ENCODE results near the gene GABBR2.

The GABBR2 gene

GRCh38 chr9:98418578-98419259, 290.0 kb downstream of the GABBR2 start:
- no peak overlapping the region for H3K4me3 ChIP-seq (ENCODE audit: low read depth, low read length)
- no peak for DNase-seq (ENCODE audit: low read depth)
- TF ChIP-seq, protein P1, sequence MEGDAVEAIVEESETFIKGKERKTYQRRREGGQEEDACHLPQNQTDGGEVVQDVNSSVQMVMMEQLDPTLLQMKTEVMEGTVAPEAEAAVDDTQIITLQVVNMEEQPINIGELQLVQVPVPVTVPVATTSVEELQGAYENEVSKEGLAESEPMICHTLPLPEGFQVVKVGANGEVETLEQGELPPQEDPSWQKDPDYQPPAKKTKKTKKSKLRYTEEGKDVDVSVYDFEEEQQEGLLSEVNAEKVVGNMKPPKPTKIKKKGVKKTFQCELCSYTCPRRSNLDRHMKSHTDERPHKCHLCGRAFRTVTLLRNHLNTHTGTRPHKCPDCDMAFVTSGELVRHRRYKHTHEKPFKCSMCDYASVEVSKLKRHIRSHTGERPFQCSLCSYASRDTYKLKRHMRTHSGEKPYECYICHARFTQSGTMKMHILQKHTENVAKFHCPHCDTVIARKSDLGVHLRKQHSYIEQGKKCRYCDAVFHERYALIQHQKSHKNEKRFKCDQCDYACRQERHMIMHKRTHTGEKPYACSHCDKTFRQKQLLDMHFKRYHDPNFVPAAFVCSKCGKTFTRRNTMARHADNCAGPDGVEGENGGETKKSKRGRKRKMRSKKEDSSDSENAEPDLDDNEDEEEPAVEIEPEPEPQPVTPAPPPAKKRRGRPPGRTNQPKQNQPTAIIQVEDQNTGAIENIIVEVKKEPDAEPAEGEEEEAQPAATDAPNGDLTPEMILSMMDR (conservative IDR thresholded peaks at IDR 0.05; ENCODE audit: low read depth, low read length), result no peak

DNA sequence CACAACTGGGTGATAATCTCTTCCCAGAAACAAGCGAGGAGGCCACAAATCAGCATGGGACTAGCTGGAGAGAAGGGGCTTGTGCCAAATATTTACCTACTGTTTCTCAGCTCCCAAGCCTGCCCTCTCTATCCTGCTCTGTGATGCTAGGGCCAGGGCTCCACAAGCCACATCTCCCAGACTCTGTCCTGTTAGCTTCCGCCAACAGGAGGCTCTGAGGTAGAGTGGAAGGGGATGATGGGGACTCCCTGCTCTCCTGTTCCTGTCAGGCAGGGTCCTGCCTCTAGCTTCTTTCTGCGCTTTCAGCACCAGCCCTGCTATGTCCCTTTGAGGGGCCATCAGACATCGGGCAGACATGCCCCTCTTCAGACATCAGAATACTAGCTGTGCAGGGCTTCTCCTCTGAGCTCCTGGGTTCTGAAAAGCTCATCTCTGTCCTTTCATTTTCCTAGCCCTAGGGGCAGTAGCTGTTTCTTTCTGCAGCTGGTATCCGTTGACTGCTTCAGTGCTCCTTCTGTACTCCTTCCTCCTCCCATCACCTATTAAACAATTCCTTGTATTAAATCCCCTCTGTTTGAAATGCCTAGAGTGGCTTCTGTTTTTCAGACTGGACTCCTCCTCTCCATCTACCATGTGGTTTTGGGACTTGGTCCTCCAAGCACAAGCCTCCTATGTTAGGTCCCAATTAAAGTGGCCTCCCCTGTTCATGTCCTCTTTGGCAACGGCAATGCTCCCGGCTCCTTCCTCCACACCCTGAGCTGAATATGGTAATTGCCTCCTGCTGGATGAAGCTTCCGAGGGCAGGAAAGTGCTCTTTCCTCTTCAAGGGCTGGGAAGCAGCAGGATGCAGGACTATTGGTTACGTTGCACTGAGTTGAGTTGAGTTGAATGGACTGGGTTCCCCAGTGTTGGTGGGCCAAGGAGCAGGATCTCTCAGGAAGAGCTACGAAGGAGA, 292.2 kb downstream of the GABBR2 start:
- DNase-seq (ENCODE audit: low read depth), result no peak
- no peak overlapping the region for H3K4me3 ChIP-seq (ENCODE audit: low read depth, low read length)
- TF ChIP-seq, protein P1 (conservative IDR thresholded peaks at IDR 0.05; ENCODE audit: low read depth, low read length), result no peak

DNA sequence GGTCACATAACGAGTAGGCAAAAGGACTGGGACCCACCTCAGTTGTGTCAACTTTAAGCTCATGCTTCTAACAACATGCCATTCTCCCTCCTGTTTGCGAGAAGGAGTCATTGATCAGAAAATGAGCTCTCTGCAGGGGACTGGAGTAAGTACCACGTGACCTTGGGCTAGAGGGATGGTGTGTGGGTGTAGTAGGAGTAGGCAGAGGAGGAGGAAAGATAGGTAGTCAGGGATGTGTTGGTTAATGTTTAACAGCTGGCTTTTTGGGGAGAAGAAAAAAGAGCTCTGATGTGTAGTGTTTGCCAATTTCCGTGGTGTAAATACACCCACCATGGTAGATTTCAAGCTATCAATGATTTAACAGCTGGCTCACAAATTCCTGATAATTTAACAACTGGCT, 293.0 kb downstream of the GABBR2 start:
- TF ChIP-seq, protein P1 (conservative IDR thresholded peaks at IDR 0.05; ENCODE audit: low read depth, low read length), result no peak
- no peak overlapping the region for H3K4me3 ChIP-seq (ENCODE audit: low read depth, low read length)
- DNase-seq (ENCODE audit: low read depth), result no peak

DNA sequence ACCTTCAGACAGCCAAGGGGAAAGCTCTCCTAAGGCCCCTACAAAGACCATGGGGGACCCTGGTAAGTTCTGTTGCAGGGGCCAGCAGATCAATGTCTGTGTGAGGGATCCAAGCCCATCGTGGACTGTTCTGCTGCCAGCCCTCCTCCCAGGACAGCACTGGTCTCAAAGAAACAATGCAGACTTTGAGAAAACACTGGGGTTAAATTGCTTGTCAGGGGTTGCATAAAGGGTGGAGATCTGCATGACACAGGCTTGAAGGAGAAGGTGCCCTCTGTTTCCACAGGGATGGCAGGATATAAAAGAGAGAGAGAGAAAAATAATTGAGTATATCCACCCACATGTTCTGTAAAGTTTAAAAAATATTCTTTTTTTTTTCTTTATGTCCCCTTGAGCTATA, 295.7 kb downstream of the GABBR2 start:
- no peak for DNase-seq (ENCODE audit: low read depth)
- H3K4me3 ChIP-seq (ENCODE audit: low read depth, low read length), result no peak overlapping the region
- TF ChIP-seq, protein P1 (conservative IDR thresholded peaks at IDR 0.05; ENCODE audit: low read depth, low read length), result no peak

GRCh38 chr9:98412101-98412842, 296.5 kb downstream of the GABBR2 start:
- TF ChIP-seq, protein P1 (conservative IDR thresholded peaks at IDR 0.05; ENCODE audit: low read depth, low read length), result no peak
- DNase-seq (ENCODE audit: low read depth), result no peak

DNA sequence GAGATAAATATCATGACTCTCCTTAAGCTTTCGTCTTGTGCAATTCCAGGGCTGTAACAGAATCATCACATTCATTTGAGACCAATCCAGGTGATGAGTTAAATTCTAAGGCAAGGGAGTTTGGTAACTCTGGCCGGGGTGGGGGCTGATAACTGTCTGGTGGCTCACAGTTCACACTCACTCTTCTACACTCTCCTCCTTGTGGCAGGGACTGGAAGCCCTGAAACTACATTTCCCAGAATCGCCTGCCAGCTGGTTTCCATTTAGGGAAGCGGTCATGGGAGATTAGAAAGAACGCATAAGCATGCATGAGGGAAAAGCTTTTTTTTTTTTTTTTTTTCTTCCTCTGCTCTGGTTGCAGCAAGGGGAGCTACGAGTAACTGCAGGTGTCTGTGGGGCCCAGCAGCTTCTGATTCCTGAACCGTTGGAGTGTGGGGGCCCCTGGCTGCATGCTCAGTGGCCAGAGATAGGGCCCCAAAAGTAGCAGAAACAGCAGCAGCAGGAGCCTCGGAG, 298.5 kb downstream of the GABBR2 start:
- peak; percentile 85 for DNase-seq (ENCODE audit: low read depth)
- TF ChIP-seq, protein P1 (conservative IDR thresholded peaks at IDR 0.05; ENCODE audit: low read depth, low read length), result peak; percentile 64

More at GRCh38 chr9:98412101-98412842, 296.5 kb downstream of the GABBR2 start:
- no peak overlapping the region for H3K4me3 ChIP-seq (ENCODE audit: low read depth, low read length)

More for the DNA sequence above, 298.5 kb downstream of the GABBR2 start:
- H3K4me3 ChIP-seq (ENCODE audit: low read depth, low read length), result no peak overlapping the region
